H1 (cell line): Measurements from ENCODE around the gene DISP3. TPM values are rescaled to one million over a fixed set of nuclear protein-coding genes. Genes with fewer than 3 reads are reported as not detected.

ENCODE experiments used
- CTCF ChIA-PET: fragments of 300-600 bp; sonication (Branson Sonifier 250); formaldehyde crosslinking; loops from one replicate; lab custom pipeline; 2021; ENCODE audit not compliant: partially characterized antibody; lab: Charles Lee
- POLR2A ChIA-PET: fragments of 300-600 bp; sonication (Branson Sonifier 250); formaldehyde crosslinking; loops from one replicate; lab custom pipeline; 2021; ENCODE audit warnings: inconsistent platforms; ENCODE audit not compliant: partially characterized antibody; lab: Charles Lee
- DNase-seq, 2 experiments: peaks; one replicate each; pipeline versions ENCODE4 v3.0.0 to v3.0.0-alpha.2; 2010 to 2022; ENCODE audit warnings: low spot score in 2 of 2, low read depth in 1 of 2, mixed read lengths in 1 of 2
- FAIRE-seq: peaks from 2 replicates; lab custom pipeline; 2011; peaks lifted over from hg19 to GRCh38; lab: Jason Lieb, UNC
- H2AFZ ChIP-seq: 2 replicates; pipeline ENCODE4 v1.8.1; 2012; ENCODE audit warnings: low read length, inconsistent platforms
- H2AK5ac ChIP-seq: 2 replicates; pipeline ENCODE4 v1.6.1; 2013; ENCODE audit warnings: low read depth, low read length
- H2BK120ac ChIP-seq: replicated peaks from 2 replicates; pipeline ENCODE3; 2013; ENCODE audit warnings: low read depth, low read length, inconsistent platforms
- H2BK12ac ChIP-seq: 2 replicates; pipeline ENCODE4 v1.6.1; 2013; ENCODE audit warnings: low read depth, low read length
- H2BK15ac ChIP-seq: 2 replicates; pipeline ENCODE4 v1.6.1; 2013; ENCODE audit warnings: low read length
- H2BK20ac ChIP-seq: 2 replicates; pipeline ENCODE4 v1.6.1; 2013; ENCODE audit warnings: low read length
- H2BK5ac ChIP-seq: 2 replicates; pipeline ENCODE4 v1.6.1; 2013; ENCODE audit warnings: low read depth, low read length
- H3K14ac ChIP-seq: 2 replicates; pipeline ENCODE4 v1.6.1; 2013; ENCODE audit warnings: inconsistent platforms; ENCODE audit not compliant: insufficient read length
- H3K18ac ChIP-seq: 2 replicates; pipeline ENCODE4 v1.6.1; 2013; ENCODE audit warnings: low read length; ENCODE audit errors: extremely low read depth
- H3K23ac ChIP-seq: 2 replicates; pipeline ENCODE4 v1.6.1; 2013; ENCODE audit warnings: inconsistent platforms; ENCODE audit not compliant: insufficient read length
- H3K23me2 ChIP-seq: 2 replicates; pipeline ENCODE4 v1.6.1; 2013; ENCODE audit warnings: low read depth, low read length
- H3K27ac ChIP-seq: 2 replicates; pipeline ENCODE4 v1.6.1; 2011; ENCODE audit warnings: low read depth, low read length, inconsistent platforms
- H3K27me3 ChIP-seq, 4 experiments: replicated peaks in 1 of 4; 1 replicate in 1 of 4; 2 replicates in 3 of 4; pipeline versions ENCODE4 v1.6.1 to v1.8.1; 2011 to 2013; ENCODE audit warnings: low read length in 3 of 4, mild to moderate bottlenecking in 3 of 4, inconsistent platforms in 2 of 4, mixed read lengths in 2 of 4, moderate library complexity in 1 of 4; ENCODE audit not compliant: control insufficient read depth in 3 of 4, insufficient read depth in 3 of 4; ENCODE audit errors: extremely low read depth in 1 of 4
- H3K36me3 ChIP-seq, 4 experiments: 2 replicates each; pipeline versions ENCODE4 v1.6.1 to v1.8.1; 2011 to 2013; ENCODE audit warnings: mild to moderate bottlenecking in 4 of 4, low read length in 3 of 4, moderate library complexity in 2 of 4, control low read depth in 1 of 4, inconsistent platforms in 1 of 4; ENCODE audit not compliant: insufficient read depth in 4 of 4, control insufficient read depth in 2 of 4
- H3K4ac ChIP-seq: replicated peaks from 2 replicates; pipeline ENCODE3; 2013; ENCODE audit warnings: low read length, low read depth, mixed read lengths, inconsistent platforms; ENCODE audit not compliant: insufficient read length
- H3K4me1 ChIP-seq, 4 experiments: replicated peaks in 1 of 4; 1 replicate in 1 of 4; 2 replicates in 3 of 4; pipeline versions ENCODE4 v1.6.1 to v1.8.1; 2011 to 2013; ENCODE audit warnings: low read length in 3 of 4, inconsistent platforms in 2 of 4, mixed read lengths in 1 of 4; ENCODE audit not compliant: insufficient read depth in 4 of 4, control insufficient read depth in 3 of 4
- H3K4me2 ChIP-seq, 2 experiments: 2 replicates each; pipeline versions ENCODE4 v1.6.1 to v1.8.1; 2011 to 2013; ENCODE audit warnings: low read depth in 2 of 2, low read length in 2 of 2, control low read depth in 1 of 2, inconsistent platforms in 1 of 2, mild to moderate bottlenecking in 1 of 2; ENCODE audit not compliant: insufficient read depth in 1 of 2
- H3K4me3 ChIP-seq, 4 experiments: fragments of 200-600, 300-600 bp in 1 of 4; sonication (generic), shearing (Covaris generic), sonication (Bioruptor Twin) in 1 of 4; 2 replicates each; pipeline versions ENCODE4 v1.5.1 to v1.8.1; 2011 to 2016; ENCODE audit warnings: low read length in 4 of 4, low read depth in 3 of 4, control low read depth in 2 of 4, inconsistent platforms in 2 of 4, mild to moderate bottlenecking in 2 of 4, mixed read lengths in 1 of 4, moderate library complexity in 1 of 4; ENCODE audit not compliant: insufficient read depth in 2 of 4; ENCODE audit errors: extremely low read depth in 1 of 4
- H3K56ac ChIP-seq: replicated peaks from 2 replicates; pipeline ENCODE3; 2013; ENCODE audit warnings: low read depth, mild to moderate bottlenecking, mixed read lengths, low read length, inconsistent platforms; ENCODE audit not compliant: insufficient read length
- H3K79me1 ChIP-seq: 2 replicates; pipeline ENCODE4 v1.6.1; 2013; ENCODE audit warnings: low read depth, low read length, control low read depth
- H3K79me2 ChIP-seq, 2 experiments: 2 replicates each; pipeline versions ENCODE4 v1.6.1 to v1.8.1; 2012 to 2013; ENCODE audit warnings: low read length in 2 of 2, mild to moderate bottlenecking in 2 of 2, inconsistent platforms in 1 of 2; ENCODE audit not compliant: insufficient read depth in 2 of 2, control insufficient read depth in 1 of 2
- H3K9ac ChIP-seq, 4 experiments: replicated peaks in 1 of 4; 1 replicate in 1 of 4; 2 replicates in 3 of 4; pipeline versions ENCODE4 v1.6.1 to v1.8.1; 2011 to 2013; ENCODE audit warnings: low read depth in 3 of 4, low read length in 3 of 4, control low read depth in 2 of 4, mild to moderate bottlenecking in 2 of 4, moderate library complexity in 2 of 4, inconsistent platforms in 1 of 4; ENCODE audit errors: extremely low read depth in 1 of 4
- H3K9me3 ChIP-seq, 2 experiments: 2 replicates each; pipeline versions ENCODE4 v1.6.1 to v1.8.1; 2012 to 2013; ENCODE audit warnings: mild to moderate bottlenecking in 2 of 2, moderate library complexity in 2 of 2, control low read depth in 1 of 2, inconsistent platforms in 1 of 2, low read depth in 1 of 2, low read length in 1 of 2, mixed read lengths in 1 of 2; ENCODE audit not compliant: insufficient read depth in 2 of 2
- H4K20me1 ChIP-seq, 2 experiments: replicated peaks in 1 of 2; 2 replicates each; pipeline versions ENCODE3 to v1.8.1; 2011 to 2013; ENCODE audit warnings: inconsistent platforms in 2 of 2, low read length in 2 of 2, mild to moderate bottlenecking in 1 of 2; ENCODE audit not compliant: insufficient read depth in 2 of 2, control insufficient read depth in 1 of 2
- H4K5ac ChIP-seq: 2 replicates; pipeline ENCODE4 v1.6.1; 2013; ENCODE audit warnings: low read length, low read depth, mixed read lengths, inconsistent platforms; ENCODE audit not compliant: insufficient read length
- H4K8ac ChIP-seq: 2 replicates; pipeline ENCODE4 v1.8.0; 2013; ENCODE audit warnings: mild to moderate bottlenecking, moderate library complexity, low read length, inconsistent platforms; ENCODE audit not compliant: insufficient read depth; ENCODE audit errors: extremely low read depth
- H4K91ac ChIP-seq: replicated peaks from 2 replicates; pipeline ENCODE3; 2013; ENCODE audit warnings: low read length, mixed read lengths, inconsistent platforms; ENCODE audit not compliant: insufficient read length
- BRCA1 ChIP-seq: IDR thresholded peaks from 2 replicates; pipeline ENCODE4 v1.6.1; 2012; ENCODE audit warnings: low read depth, low read length, improper control_type of control experiment
- CBX8 ChIP-seq: fragments of 300-800, 300-1000 bp; sonication (generic); IDR thresholded peaks from 2 replicates; pipeline ENCODE4 v1.7.1; 2016; ENCODE audit warnings: low read depth, low read length, borderline replicate concordance
- CHD2 ChIP-seq: IDR thresholded peaks from 2 replicates; pipeline ENCODE4 v1.6.1; 2012; ENCODE audit warnings: low read length, improper control_type of control experiment
- CTBP2 ChIP-seq: IDR thresholded peaks from 2 replicates; pipeline ENCODE4 v1.7.0; 2011; ENCODE audit warnings: borderline replicate concordance, mild to moderate bottlenecking, moderate library complexity, mixed read lengths, low read length; ENCODE audit not compliant: insufficient read depth, insufficient read length
- RBBP5 ChIP-seq: IDR thresholded peaks from 2 replicates; pipeline ENCODE4 v1.7.1; 2012; ENCODE audit warnings: low read depth, mild to moderate bottlenecking, inconsistent platforms, low read length, moderate library complexity, borderline replicate concordance
- RNF2 ChIP-seq: fragments of 200-900, 300-1000 bp; sonication (generic); IDR thresholded peaks from 2 replicates; pipeline ENCODE4 v1.7.1; 2016; ENCODE audit warnings: borderline replicate concordance, low read depth, mild to moderate bottlenecking, antibody characterized with exemption, low read length; ENCODE audit not compliant: poor library complexity, severe bottlenecking; ENCODE audit errors: missing control alignments
- WGBS, 2 experiments: shearing (Covaris generic) in 1 of 2; methylation state at CpG; one replicate each; pipeline versions ENCODE4 v1.1.6 to v1.1.7; 2013 to 2015; ENCODE audit warnings: low lambda C conversion rate in 2 of 2, mixed read lengths in 2 of 2, inconsistent platforms in 1 of 2, low coverage in 1 of 2, missing lambda C conversion rate in 1 of 2; ENCODE audit not compliant: insufficient replicate concordance in 2 of 2, insufficient coverage in 1 of 2, insufficient read length in 1 of 2; ENCODE audit errors: extremely low coverage in 1 of 2, missing lambda C conversion rate in 1 of 2; 5-methylcytosine and 5-hydroxymethylcytosine counted together
- polyA plus RNA-seq, 7 experiments: library from polyadenylated mRNA; depleted of rRNA in 3 of 7; stranded (reverse) in 5 of 7; unstranded in 2 of 7; fragments of >200 nt in 5 of 7; fragments of 200-250 nt in 2 of 7; gene quantifications; 1 replicate in 5 of 7; 2 replicates in 1 of 7; 4 replicates in 1 of 7; pipeline versions ENCODE4 v1.2.1 to v1.2.3, GENCODE V29; 2011 to 2013; ENCODE audit warnings: missing spikeins in 2 of 7, mixed read lengths in 2 of 7
- total RNA-seq: library from RNA; stranded (reverse); fragmentation: NEBNext Ultra II Directional; extraction: Animal tissue kit (Norgen Biotek cat#: 25700); gene quantifications from 2 replicates; pipeline ENCODE4 v1.2.1, GENCODE V29; 2021

Gene DISP3
- total and polyA plus RNA-seq, 2 of the 8 experiments (the other 6 are each of a cell fraction or from before 2014, with no cell fraction given), result 3.4 to 4.6 TPM

DNA sequence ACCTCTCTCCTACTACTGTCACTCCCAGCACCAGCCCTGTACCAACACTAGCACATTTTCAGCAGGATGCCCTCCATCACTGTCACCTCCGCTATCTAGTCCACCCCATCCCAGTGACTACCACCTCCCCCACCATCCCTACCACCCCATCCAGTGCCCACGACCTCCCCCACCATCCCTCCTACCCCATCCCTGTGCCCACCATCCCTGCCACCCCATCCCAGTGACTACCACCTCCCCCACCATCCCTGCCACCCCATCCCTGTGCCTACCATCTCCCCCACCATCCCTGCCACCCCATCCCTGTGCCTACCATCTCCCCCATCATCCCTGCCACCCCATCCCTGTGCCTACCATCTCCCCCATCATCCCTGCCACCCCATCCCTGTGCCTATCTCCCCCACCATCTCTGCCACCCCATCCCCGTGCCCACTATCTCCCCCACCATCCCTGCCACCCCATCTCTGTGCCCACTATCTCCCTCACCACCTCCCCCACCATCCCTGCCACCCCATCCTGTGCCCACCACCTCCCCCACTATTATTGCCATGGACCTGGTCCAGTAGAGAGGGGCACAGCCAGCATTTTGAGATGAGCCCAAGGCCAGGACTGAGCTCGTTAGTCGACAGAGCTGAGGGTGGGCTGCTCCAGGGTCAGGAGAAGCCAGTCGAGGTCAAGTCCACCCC, 45.7 kb downstream of the DISP3 start:
- no peak overlapping the region for H2AFZ ChIP-seq
- H3K79me1 ChIP-seq, result no peaks in the 10 kb centered on the region
- H3K9me3 ChIP-seq, result no peaks in the 10 kb centered on the region
- CTCF ChIA-PET, result interaction anchor here (1.1 kb wide), 1 partner anchor 12 kb away, joined by 3 read pairs; no protein-coding TSS in a partner anchor
- H4K20me1 ChIP-seq, result no peaks in the 10 kb centered on the region
- peak overlapping the region; percentile 79; the same call in 1 of the 2 replicates for H4K8ac ChIP-seq
- H4K5ac ChIP-seq, result no peak overlapping the region
- H2BK20ac ChIP-seq, result no peak overlapping the region
- FAIRE-seq, result no peak
- H3K23me2 ChIP-seq, result no peaks in the 10 kb centered on the region
- no peaks in the 10 kb centered on the region for H3K79me2 ChIP-seq
- no peak overlapping the region for H2BK15ac ChIP-seq
- H3K4ac ChIP-seq, result no peak overlapping the region
- 95% methylated on average over 4 of the region's 6 CpGs; no CpG with 5 or more reads in 1 of the 2 experiments for WGBS, 2 experiments
- H4K91ac ChIP-seq, result no peak overlapping the region
- H3K4me1 ChIP-seq, result peaks cover 0 to 1% (median 0%) of the 10 kb centered on the region in 4 experiments; a peak in 1 of 7 replicates
- no peak overlapping the region for H2BK5ac ChIP-seq
- no peak overlapping the region for H2AK5ac ChIP-seq
- H3K4me2 ChIP-seq, result no peak overlapping the region
- no peak overlapping the region for H2BK12ac ChIP-seq
- POLR2A ChIA-PET, result no interaction called here
- H3K23ac ChIP-seq, result no peak overlapping the region
- no peak overlapping the region for H3K27ac ChIP-seq
- no peak for DNase-seq
- H3K14ac ChIP-seq, result no peak overlapping the region
- H3K27me3 ChIP-seq, result no peaks in the 10 kb centered on the region
- H3K18ac ChIP-seq, result no peak overlapping the region
- H3K9ac ChIP-seq, result no peak overlapping the region
- H3K36me3 ChIP-seq, result no peaks in the 10 kb centered on the region; a peak in 1 of 8 replicates
- TF ChIP-seq CBX8, result no peak
- no peak for TF ChIP-seq RNF2
- TF ChIP-seq BRCA1, result no peak
- TF ChIP-seq CTBP2, result no peak
- no peak for TF ChIP-seq RBBP5
- no peak for TF ChIP-seq CHD2
- no peak overlapping the region for H3K56ac ChIP-seq
- H3K4me3 ChIP-seq, result no peak overlapping the region
- no peak overlapping the region for H2BK120ac ChIP-seq
